Measurements from ENCODE around the gene LRRIQ1. TPM values are rescaled to one million over a fixed set of nuclear protein-coding genes. Genes with fewer than 3 reads are reported as not detected.
A peak's percentile ranks its signal among the peaks of the same experiment; 100 is the strongest.

LRRIQ1 gene
- total RNA-seq, 4 donors from 2014 or later = 1.6 to 5.4 (median 3.4) TPM

DNA sequence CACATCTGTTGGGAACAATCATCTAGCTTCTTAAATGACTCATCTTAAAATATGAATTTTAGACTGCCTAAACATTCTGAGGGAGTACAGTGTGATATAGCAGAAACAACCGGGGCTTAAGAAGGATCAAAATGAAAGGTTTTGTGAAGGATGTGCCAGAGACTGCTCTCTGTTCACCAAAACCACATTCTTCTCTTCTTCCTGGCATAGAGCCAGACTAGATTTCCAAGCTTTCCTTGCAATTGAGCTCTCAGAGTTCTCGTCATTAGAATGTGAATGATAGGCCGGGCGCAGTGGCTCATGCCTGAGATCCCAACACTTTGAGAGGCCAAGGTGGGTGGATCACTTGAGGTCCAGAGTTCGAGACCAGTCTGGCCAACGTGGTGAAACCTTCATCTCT is 94.5 kb downstream of the LRRIQ1 start:
- no peak for TF ChIP-seq EP300 (IDR thresholded peaks at IDR 0.05)
- no peak for TF ChIP-seq CTCF (IDR thresholded peaks at IDR 0.05)
- TF ChIP-seq POLR2A (IDR thresholded peaks at IDR 0.05) = no peak
- no peaks in the 10 kb centered on the region for H3K27me3 ChIP-seq
- H3K9me3 ChIP-seq = no peaks in the 10 kb centered on the region
- no peaks in the 10 kb centered on the region for H3K4me1 ChIP-seq
- no peaks in the 10 kb centered on the region for H3K36me3 ChIP-seq
- no peak overlapping the region for H3K4me3 ChIP-seq
- DNase-seq (ENCODE audit: low spot score in 2 of 2) = no peak
- H3K27ac ChIP-seq = no peak overlapping the region
- WGBS, 2 donors = 68 to 70% methylated on average over 6 of the region's 6 CpGs

GRCh38 chr12:85138833-85139232 is 102.7 kb downstream of the LRRIQ1 start:
- no peak for DNase-seq (ENCODE audit: low spot score in 2 of 2)
- 86 to 88% methylated on average over 1 of the region's 1 CpG for WGBS, 2 donors

GRCh38 chr12:85147331-85147730 is 111.2 kb downstream of the LRRIQ1 start:
- H3K4me1 ChIP-seq = no peaks in the 10 kb centered on the region
- no peaks in the 10 kb centered on the region for H3K27me3 ChIP-seq
- H3K27ac ChIP-seq = no peak overlapping the region
- no peaks in the 10 kb centered on the region for H3K9me3 ChIP-seq
- DNase-seq (ENCODE audit: low spot score in 2 of 2) = no peak
- no peak for TF ChIP-seq EP300 (IDR thresholded peaks at IDR 0.05)
- TF ChIP-seq POLR2A (IDR thresholded peaks at IDR 0.05) = no peak
- no peak for TF ChIP-seq CTCF (IDR thresholded peaks at IDR 0.05)
- H3K4me3 ChIP-seq = no peak overlapping the region
- WGBS, 2 donors = 88% methylated on average over 1 of the region's 1 CpG
- H3K36me3 ChIP-seq = no peaks in the 10 kb centered on the region

More at GRCh38 chr12:85138833-85139232, 102.7 kb downstream of the LRRIQ1 start:
- Histone ChIP-seq H3K36me3 (no peaks in the 10 kb centered on the region), H3K4me3 (no peak overlapping the region), H3K9me3 (no peaks in the 10 kb centered on the region), H3K27ac (no peak overlapping the region), H3K27me3 (no peaks in the 10 kb centered on the region), H3K4me1 (no peaks in the 10 kb centered on the region)
- no peak for TF ChIP-seq POLR2A (IDR thresholded peaks at IDR 0.05)
- no peak for TF ChIP-seq CTCF (IDR thresholded peaks at IDR 0.05)
- TF ChIP-seq EP300 (IDR thresholded peaks at IDR 0.05) = no peak

GRCh38 chr12:85152311-85152729 is 116.2 kb downstream of the LRRIQ1 start:
- H3K9me3 ChIP-seq = no peaks in the 10 kb centered on the region
- no peak for TF ChIP-seq POLR2A (IDR thresholded peaks at IDR 0.05)
- no peak for TF ChIP-seq CTCF (IDR thresholded peaks at IDR 0.05)
- TF ChIP-seq EP300 (IDR thresholded peaks at IDR 0.05) = no peak
- H3K36me3 ChIP-seq = no peaks in the 10 kb centered on the region
- WGBS, 2 donors = 41 to 42% methylated on average over 2 of the region's 2 CpGs
- no peak overlapping the region for H3K4me3 ChIP-seq
- no peak overlapping the region for H3K27ac ChIP-seq
- H3K27me3 ChIP-seq = no peaks in the 10 kb centered on the region
- no peaks in the 10 kb centered on the region for H3K4me1 ChIP-seq
- no peak for DNase-seq (ENCODE audit: low spot score in 2 of 2)

DNA sequence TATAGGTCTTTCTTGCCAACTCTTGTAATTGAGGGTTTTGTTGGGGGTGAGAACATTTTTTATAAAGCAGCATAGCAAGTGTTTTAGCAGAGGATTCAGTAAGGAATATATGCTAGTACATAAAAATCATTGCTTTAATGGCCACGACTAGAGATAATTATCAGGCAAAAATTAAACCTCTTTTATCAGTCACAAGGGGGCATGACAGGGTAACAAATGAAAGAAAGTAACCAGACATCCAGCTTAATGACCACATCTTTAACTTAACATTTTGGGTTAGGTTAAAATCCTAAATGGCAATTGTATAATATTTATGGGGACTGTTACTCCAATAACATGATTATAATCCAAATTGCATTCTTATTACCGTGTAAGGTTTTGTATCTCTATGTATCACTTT is 119.6 kb downstream of the LRRIQ1 start:
- no peaks in the 10 kb centered on the region for H3K36me3 ChIP-seq
- WGBS, 2 donors = 38 to 42% methylated on average over 2 of the region's 2 CpGs

More for the DNA sequence above, 119.6 kb downstream of the LRRIQ1 start:
- DNase-seq (ENCODE audit: low spot score in 2 of 2) = no peak
- Histone ChIP-seq H3K4me1 (no peaks in the 10 kb centered on the region), H3K27ac (no peak overlapping the region), H3K9me3 (no peaks in the 10 kb centered on the region), H3K4me3 (no peak overlapping the region), H3K27me3 (no peaks in the 10 kb centered on the region)
- TF ChIP-seq POLR2A (IDR thresholded peaks at IDR 0.05) = no peak
- peak in 1 of 5 experiments; percentile 14 for TF ChIP-seq CTCF (IDR thresholded peaks at IDR 0.05)
- TF ChIP-seq EP300 (IDR thresholded peaks at IDR 0.05) = no peak
